ENCODE results near the gene SKA2.
"Not testable (repeated sequence)": the region's sequence is repeated elsewhere in the genome, so short reads cannot be mapped to it uniquely, and the experiment has no call there.

SKA2 gene

DNA sequence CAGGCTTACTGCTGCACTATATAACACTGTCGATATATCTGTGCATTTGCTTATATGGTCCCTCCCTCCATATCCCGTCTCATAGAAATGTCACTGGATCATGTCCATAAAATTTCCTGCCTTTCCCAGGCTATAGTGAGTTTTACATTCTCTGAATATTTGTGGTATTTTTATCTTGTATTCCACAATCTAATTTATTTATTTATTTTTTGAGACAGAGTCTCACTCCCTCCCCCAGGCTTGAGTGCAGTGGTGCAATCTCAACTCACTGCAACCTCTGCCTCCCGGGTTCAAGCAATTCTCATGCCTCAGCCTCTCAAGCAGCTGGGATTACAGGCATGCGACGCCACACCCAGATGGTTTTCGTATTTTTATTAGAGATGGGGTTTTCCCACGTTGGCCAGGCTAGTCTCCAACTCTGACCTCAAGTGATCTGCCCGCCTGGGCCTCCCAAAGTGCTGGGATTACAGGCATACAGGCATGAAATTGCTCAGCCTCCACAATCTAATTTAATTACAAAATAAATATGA is 61.2 kb downstream of the SKA2 start:
- DNase-seq (no peak), ATAC-seq (ENCODE audit: insufficient read depth, low read depth) (no peak)
- no peak for TF ChIP-seq EZH2 (IDR thresholded peaks at IDR 0.05; ENCODE audit: borderline replicate concordance, low read depth, low read length, severe bottlenecking)
- TF ChIP-seq, protein P1, sequence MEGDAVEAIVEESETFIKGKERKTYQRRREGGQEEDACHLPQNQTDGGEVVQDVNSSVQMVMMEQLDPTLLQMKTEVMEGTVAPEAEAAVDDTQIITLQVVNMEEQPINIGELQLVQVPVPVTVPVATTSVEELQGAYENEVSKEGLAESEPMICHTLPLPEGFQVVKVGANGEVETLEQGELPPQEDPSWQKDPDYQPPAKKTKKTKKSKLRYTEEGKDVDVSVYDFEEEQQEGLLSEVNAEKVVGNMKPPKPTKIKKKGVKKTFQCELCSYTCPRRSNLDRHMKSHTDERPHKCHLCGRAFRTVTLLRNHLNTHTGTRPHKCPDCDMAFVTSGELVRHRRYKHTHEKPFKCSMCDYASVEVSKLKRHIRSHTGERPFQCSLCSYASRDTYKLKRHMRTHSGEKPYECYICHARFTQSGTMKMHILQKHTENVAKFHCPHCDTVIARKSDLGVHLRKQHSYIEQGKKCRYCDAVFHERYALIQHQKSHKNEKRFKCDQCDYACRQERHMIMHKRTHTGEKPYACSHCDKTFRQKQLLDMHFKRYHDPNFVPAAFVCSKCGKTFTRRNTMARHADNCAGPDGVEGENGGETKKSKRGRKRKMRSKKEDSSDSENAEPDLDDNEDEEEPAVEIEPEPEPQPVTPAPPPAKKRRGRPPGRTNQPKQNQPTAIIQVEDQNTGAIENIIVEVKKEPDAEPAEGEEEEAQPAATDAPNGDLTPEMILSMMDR (IDR thresholded peaks at IDR 0.05; ENCODE audit: borderline replicate concordance, extremely low read depth, low read length, poor library complexity, severe bottlenecking): no peak
- H3K4me2 ChIP-seq (ENCODE audit: insufficient read depth, low read length): no peak overlapping the region
- H3K4me1 ChIP-seq (ENCODE audit: insufficient read depth, low read length): peaks cover 2% of the 10 kb centered on the region; the same call in 1 of the 2 replicates
- H3K27me3 ChIP-seq (ENCODE audit: insufficient read depth, low read length, poor library complexity): no peaks in the 10 kb centered on the region
- peaks cover 89% of the 10 kb centered on the region for H3K79me2 ChIP-seq (ENCODE audit: insufficient read depth, low read length)
- peaks cover 18% of the 10 kb centered on the region; the same call in 1 of the 2 replicates for H4K20me1 ChIP-seq (ENCODE audit: insufficient read depth, low read length)
- no peak overlapping the region for H2AFZ ChIP-seq (ENCODE audit: low read depth, low read length)
- no peak overlapping the region for H3K4me3 ChIP-seq (ENCODE audit: low read depth in 1 of 2, low read length in 2 of 2)
- no peak overlapping the region for H3K27ac ChIP-seq (ENCODE audit: low read length)
- peaks cover 33% of the 10 kb centered on the region for H3K36me3 ChIP-seq (ENCODE audit: insufficient read depth, low read length)
- no peaks in the 10 kb centered on the region for H3K9me3 ChIP-seq (ENCODE audit: insufficient read depth, low read length, severe bottlenecking)
- H3K9ac ChIP-seq (ENCODE audit: low read depth, low read length): no peak overlapping the region

DNA sequence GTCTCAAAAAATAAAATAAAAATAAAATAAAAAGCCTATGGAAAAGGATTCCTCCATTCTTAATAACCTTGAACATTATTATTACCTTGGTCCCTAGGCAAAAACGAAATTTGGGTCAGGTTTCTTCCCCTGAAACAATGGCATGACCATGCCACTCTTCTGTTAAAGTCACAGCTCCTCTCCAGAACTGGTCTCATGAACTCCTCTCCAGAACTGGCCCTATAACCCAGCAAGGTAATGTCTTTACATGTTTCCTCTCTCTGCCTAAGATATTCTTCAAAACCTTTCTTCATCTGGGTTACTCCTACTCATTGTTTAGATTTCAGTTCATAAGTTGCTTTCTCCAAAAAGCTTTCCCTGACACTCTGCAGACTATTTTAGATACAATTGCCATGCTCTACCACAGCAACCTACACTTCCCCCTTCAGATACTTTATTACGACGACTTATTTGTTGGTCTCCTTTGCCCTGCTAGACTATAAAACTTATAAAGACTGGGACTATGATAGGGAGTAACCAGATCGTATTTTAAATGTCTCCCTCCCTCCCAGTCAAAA is 61.8 kb downstream of the SKA2 start:
- H3K4me1 ChIP-seq (ENCODE audit: insufficient read depth, low read length): peaks cover under 1% of the 10 kb centered on the region; the same call in 1 of the 2 replicates
- H3K27me3 ChIP-seq (ENCODE audit: insufficient read depth, low read length, poor library complexity): no peaks in the 10 kb centered on the region
- H3K27ac ChIP-seq (ENCODE audit: low read length): no peak overlapping the region
- H2AFZ ChIP-seq (ENCODE audit: low read depth, low read length): no peak overlapping the region
- TF ChIP-seq, protein P1 (IDR thresholded peaks at IDR 0.05; ENCODE audit: borderline replicate concordance, extremely low read depth, low read length, poor library complexity, severe bottlenecking): no peak
- no peak for TF ChIP-seq EZH2 (IDR thresholded peaks at IDR 0.05; ENCODE audit: borderline replicate concordance, low read depth, low read length, severe bottlenecking)
- H3K9me3 ChIP-seq (ENCODE audit: insufficient read depth, low read length, severe bottlenecking): no peaks in the 10 kb centered on the region
- no peak for DNase-seq
- H3K4me2 ChIP-seq (ENCODE audit: insufficient read depth, low read length): no peak overlapping the region
- peaks cover 17% of the 10 kb centered on the region; the same call in 1 of the 2 replicates for H4K20me1 ChIP-seq (ENCODE audit: insufficient read depth, low read length)
- H3K36me3 ChIP-seq (ENCODE audit: insufficient read depth, low read length): peaks cover 37% of the 10 kb centered on the region
- no peak for ATAC-seq (ENCODE audit: insufficient read depth, low read depth)
- H3K79me2 ChIP-seq (ENCODE audit: insufficient read depth, low read length): peaks cover 84% of the 10 kb centered on the region
- H3K4me3 ChIP-seq (ENCODE audit: low read depth in 1 of 2, low read length in 2 of 2): no peak overlapping the region
- H3K9ac ChIP-seq (ENCODE audit: low read depth, low read length): no peak overlapping the region

DNA sequence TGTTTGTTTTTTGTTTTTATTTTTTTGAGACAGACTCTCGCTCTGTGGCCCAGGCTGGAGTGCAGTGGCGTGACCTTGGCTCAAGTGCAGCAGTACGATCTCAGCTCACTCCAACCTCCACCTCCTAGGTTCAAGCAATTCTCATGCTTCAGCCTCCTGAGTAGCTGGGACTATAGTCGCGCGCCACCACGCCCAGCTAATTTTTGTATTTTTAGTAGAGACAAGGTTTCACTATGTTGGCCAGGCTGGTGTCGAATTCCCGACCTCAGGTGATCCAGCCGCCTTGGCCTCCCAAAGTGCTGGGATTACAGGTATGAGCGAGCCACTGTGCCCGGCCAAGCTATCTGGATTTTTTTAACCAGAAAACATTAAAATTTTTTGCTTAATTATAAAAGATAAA is 64.4 kb downstream of the SKA2 start:
- H3K27me3 ChIP-seq (ENCODE audit: insufficient read depth, low read length, poor library complexity); H3K9ac ChIP-seq (ENCODE audit: low read depth, low read length); H3K27ac ChIP-seq (ENCODE audit: low read length); H3K4me2 ChIP-seq (ENCODE audit: insufficient read depth, low read length); ATAC-seq (ENCODE audit: insufficient read depth, low read depth); H3K9me3 ChIP-seq (ENCODE audit: insufficient read depth, low read length, severe bottlenecking); H3K4me3 ChIP-seq (ENCODE audit: low read depth in 1 of 2, low read length in 2 of 2); H3K4me1 ChIP-seq (ENCODE audit: insufficient read depth, low read length); DNase-seq; H2AFZ ChIP-seq (ENCODE audit: low read depth, low read length): not testable (repeated sequence)
- peaks cover 69% of the 10 kb centered on the region for H3K79me2 ChIP-seq (ENCODE audit: insufficient read depth, low read length)
- peaks cover 14% of the 10 kb centered on the region; the same call in 1 of the 2 replicates for H4K20me1 ChIP-seq (ENCODE audit: insufficient read depth, low read length)
- peaks cover 40% of the 10 kb centered on the region for H3K36me3 ChIP-seq (ENCODE audit: insufficient read depth, low read length)

DNA sequence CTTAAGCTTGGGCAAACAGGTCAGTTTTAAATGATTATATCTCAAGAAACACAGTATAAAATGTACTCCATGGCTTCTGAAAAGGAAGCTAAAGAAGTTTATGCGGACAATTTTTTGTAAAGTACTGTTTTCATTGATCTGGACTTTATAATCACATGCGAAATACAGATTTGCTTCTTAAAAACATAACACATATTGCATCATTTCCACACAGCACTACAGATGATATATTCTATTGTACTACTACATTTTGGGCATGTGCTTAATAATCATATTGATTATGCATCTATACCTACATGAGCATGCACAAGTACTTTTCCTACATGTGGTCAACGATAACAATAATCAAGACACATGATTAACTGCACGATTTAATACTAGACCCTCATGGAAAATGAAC is 70.8 kb downstream of the SKA2 start:
- Histone ChIP-seq H3K36me3 (ENCODE audit: insufficient read depth, low read length) (peaks cover 68% of the 10 kb centered on the region), H3K4me3 (ENCODE audit: low read depth in 1 of 2, low read length in 2 of 2) (no peak overlapping the region), H3K4me2 (ENCODE audit: insufficient read depth, low read length) (no peak overlapping the region), H3K9ac (ENCODE audit: low read depth, low read length) (no peak overlapping the region), H3K79me2 (ENCODE audit: insufficient read depth, low read length) (peaks cover 17% of the 10 kb centered on the region), H2AFZ (ENCODE audit: low read depth, low read length) (no peak overlapping the region), H3K27ac (ENCODE audit: low read length) (no peak overlapping the region), H3K27me3 (ENCODE audit: insufficient read depth, low read length, poor library complexity) (no peaks in the 10 kb centered on the region), H3K4me1 (ENCODE audit: insufficient read depth, low read length) (no peaks in the 10 kb centered on the region), H3K9me3 (ENCODE audit: insufficient read depth, low read length, severe bottlenecking) (no peaks in the 10 kb centered on the region), H4K20me1 (ENCODE audit: insufficient read depth, low read length) (no peaks in the 10 kb centered on the region)
- TF ChIP-seq, protein P1 (IDR thresholded peaks at IDR 0.05; ENCODE audit: borderline replicate concordance, extremely low read depth, low read length, poor library complexity, severe bottlenecking): no peak
- TF ChIP-seq EZH2 (IDR thresholded peaks at IDR 0.05; ENCODE audit: borderline replicate concordance, low read depth, low read length, severe bottlenecking): no peak
- ATAC-seq (ENCODE audit: insufficient read depth, low read depth) (no peak), DNase-seq (no peak)

All from DND-41 (cell line).